Chondrocyte (in vitro differentiated cells): ENCODE results near the gene TADA2B. TPM values are rescaled to one million over a fixed set of nuclear protein-coding genes. Genes with fewer than 3 reads are reported as not detected.

ENCODE experiments used
- DNase-seq: peaks from one replicate; pipeline ENCODE4 v3.0.0; 2021; ENCODE audit warnings: mixed read lengths, low spot score
- H3K27ac Mint-ChIP-seq: one replicate; pipeline ENCODE4 v1.8.0; 2021; ENCODE audit warnings: mild to moderate bottlenecking, moderate library complexity, mixed read lengths; ENCODE audit not compliant: unreplicated experiment
- H3K27me3 Mint-ChIP-seq: 2 replicates; pipeline ENCODE4 v1.8.0; 2021; ENCODE audit warnings: low read depth, mixed read lengths
- H3K36me3 Mint-ChIP-seq: 2 replicates; pipeline ENCODE4 v1.8.0; 2021; ENCODE audit warnings: low read depth, mixed read lengths
- H3K4me1 Mint-ChIP-seq: 2 replicates; pipeline ENCODE4 v1.8.0; 2021; ENCODE audit warnings: low read depth, mild to moderate bottlenecking, mixed read lengths
- H3K4me3 Mint-ChIP-seq: one replicate; pipeline ENCODE4 v1.8.0; 2021; ENCODE audit warnings: mild to moderate bottlenecking, moderate library complexity, mixed read lengths; ENCODE audit not compliant: unreplicated experiment
- H3K9me3 Mint-ChIP-seq: 2 replicates; pipeline ENCODE4 v1.8.0; 2021; ENCODE audit warnings: low read depth, mixed read lengths
- total RNA-seq: library from RNA; stranded (reverse); gene quantifications from 3 replicates; pipeline ENCODE4 v1.2.1, GENCODE V29; 2021
- TF ChIP-seq, protein P1 (sequence below): fragments of 200-600 bp; sonication (generic); IDR thresholded peaks from 2 replicates; pipeline ENCODE4 v1.5.0; 2021; ENCODE audit warnings: antibody characterized with exemption, mild to moderate bottlenecking, moderate library complexity

The TADA2B gene
- total RNA-seq, 1 donor from 2014 or later, result 18.5 TPM

DNA sequence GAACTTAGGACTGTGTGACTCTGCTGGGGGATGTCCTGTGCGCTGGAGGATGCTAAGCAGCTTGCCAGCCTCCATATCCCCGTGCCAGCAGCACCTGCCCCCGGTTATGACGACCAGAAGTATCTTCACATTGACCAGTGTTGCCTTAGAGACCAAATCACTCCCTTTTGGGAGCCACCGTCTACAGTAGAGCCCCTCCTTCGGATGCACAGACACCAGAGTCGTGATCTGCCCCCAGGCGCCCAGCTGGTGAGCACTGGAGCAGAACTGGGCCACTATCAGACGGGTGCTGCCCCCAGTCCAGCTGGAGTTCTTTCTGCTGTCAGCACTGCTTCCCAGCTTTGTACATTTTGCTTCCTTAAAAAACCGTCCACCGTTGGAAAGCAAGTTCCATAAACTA is 30.0 kb upstream of the TADA2B start:
- Mint-ChIP-seq H3K36me3 (peaks cover 31% of the 10 kb centered on the region), H3K4me1 (peaks cover 3% of the 10 kb centered on the region), H3K27ac (no peak overlapping the region), H3K9me3 (no peaks in the 10 kb centered on the region), H3K4me3 (no peak overlapping the region), H3K27me3 (no peaks in the 10 kb centered on the region)
- TF ChIP-seq, protein P1, sequence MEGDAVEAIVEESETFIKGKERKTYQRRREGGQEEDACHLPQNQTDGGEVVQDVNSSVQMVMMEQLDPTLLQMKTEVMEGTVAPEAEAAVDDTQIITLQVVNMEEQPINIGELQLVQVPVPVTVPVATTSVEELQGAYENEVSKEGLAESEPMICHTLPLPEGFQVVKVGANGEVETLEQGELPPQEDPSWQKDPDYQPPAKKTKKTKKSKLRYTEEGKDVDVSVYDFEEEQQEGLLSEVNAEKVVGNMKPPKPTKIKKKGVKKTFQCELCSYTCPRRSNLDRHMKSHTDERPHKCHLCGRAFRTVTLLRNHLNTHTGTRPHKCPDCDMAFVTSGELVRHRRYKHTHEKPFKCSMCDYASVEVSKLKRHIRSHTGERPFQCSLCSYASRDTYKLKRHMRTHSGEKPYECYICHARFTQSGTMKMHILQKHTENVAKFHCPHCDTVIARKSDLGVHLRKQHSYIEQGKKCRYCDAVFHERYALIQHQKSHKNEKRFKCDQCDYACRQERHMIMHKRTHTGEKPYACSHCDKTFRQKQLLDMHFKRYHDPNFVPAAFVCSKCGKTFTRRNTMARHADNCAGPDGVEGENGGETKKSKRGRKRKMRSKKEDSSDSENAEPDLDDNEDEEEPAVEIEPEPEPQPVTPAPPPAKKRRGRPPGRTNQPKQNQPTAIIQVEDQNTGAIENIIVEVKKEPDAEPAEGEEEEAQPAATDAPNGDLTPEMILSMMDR, result no peak
- DNase-seq, result no peak

DNA sequence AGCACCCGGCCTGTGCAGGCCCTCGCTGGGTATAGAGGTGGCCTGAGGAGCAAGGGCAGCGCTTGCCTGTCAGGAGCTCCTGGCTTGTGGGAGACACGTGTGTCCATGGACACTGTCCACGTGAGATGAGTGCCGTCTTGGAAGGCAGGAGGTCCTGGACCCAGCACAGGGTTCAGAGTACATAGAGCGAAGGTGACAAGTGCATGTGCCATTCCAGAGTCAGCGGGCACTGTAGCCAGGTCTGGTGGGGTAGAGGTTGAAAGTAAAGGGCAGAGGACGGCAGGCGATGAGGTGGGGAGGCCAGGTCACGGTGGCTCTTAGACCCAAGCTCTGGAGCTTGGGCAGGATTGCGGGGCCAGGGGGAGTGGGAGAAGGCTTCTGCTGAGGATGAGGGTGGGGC is 28.4 kb upstream of the TADA2B start:
- TF ChIP-seq, protein P1, result no peak
- H3K4me1 Mint-ChIP-seq, result peaks cover under 1% of the 10 kb centered on the region
- no peak for DNase-seq
- no peaks in the 10 kb centered on the region for H3K9me3 Mint-ChIP-seq
- no peaks in the 10 kb centered on the region for H3K27me3 Mint-ChIP-seq
- no peak overlapping the region for H3K4me3 Mint-ChIP-seq
- H3K36me3 Mint-ChIP-seq, result peaks cover 26% of the 10 kb centered on the region
- no peak overlapping the region for H3K27ac Mint-ChIP-seq

DNA sequence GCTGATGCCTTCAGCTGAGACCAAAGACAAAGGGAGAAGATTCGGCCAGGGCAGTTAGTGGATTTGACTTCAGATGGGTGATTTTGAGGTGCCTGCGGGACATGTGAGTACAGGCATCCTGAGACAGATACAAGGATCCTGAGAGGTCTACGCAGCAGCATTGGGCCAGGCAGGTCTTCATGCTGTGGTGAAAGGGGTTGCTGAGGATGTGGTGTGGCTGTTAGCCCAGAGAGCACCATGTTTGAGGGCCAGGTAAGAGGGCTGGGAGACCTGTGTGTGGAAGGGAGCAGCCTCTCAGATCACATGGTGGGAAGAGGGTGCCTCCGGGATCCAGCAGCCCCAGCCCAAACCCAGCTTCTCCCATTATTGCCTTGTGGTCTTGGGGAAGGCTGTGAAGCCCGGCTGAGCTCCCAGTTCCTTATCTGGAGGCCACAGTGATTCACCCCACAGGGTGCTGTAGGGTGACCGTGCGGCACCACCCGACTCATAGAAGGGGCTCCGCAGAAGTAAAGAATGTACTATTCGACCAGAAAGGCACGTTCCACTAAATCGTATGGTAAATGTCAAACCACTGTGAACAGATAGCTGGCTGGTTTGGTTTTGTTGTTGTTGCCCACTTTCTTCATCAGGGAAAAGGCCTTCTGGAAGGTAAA is 27.7 kb upstream of the TADA2B start:
- H3K4me1 Mint-ChIP-seq, result peaks cover 6% of the 10 kb centered on the region

DNA sequence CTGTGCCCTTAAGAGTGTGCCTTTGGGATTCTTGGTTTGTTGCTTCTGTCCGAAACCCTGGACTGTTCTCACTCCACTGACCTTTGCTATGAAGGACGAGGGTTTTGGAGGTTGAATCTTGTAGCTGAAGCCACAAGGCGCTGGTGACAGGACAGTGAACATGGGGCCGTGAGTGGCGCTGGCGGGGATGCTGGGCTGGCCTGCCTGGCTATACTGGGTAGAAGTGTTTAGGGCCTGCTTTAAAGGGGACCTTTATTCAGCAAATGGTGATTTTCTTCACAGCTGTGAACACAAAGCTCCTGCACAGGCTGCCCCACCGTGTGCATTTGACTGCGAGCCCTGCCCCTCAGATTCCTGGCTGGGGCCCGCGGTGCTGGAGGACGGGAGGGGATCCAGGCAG is 27.1 kb upstream of the TADA2B start:
- Mint-ChIP-seq H3K4me3 (no peak overlapping the region), H3K27ac (no peak overlapping the region), H3K9me3 (no peaks in the 10 kb centered on the region), H3K4me1 (peaks cover 12% of the 10 kb centered on the region), H3K36me3 (peaks cover 26% of the 10 kb centered on the region), H3K27me3 (no peaks in the 10 kb centered on the region)
- TF ChIP-seq, protein P1, result no peak
- no peak for DNase-seq

More for the DNA sequence above, 27.7 kb upstream of the TADA2B start:
- DNase-seq, result no peak
- TF ChIP-seq, protein P1, result no peak
- Mint-ChIP-seq H3K9me3 (no peaks in the 10 kb centered on the region), H3K4me3 (no peak overlapping the region), H3K36me3 (peaks cover 24% of the 10 kb centered on the region), H3K27ac (no peak overlapping the region), H3K27me3 (no peaks in the 10 kb centered on the region)

DNA sequence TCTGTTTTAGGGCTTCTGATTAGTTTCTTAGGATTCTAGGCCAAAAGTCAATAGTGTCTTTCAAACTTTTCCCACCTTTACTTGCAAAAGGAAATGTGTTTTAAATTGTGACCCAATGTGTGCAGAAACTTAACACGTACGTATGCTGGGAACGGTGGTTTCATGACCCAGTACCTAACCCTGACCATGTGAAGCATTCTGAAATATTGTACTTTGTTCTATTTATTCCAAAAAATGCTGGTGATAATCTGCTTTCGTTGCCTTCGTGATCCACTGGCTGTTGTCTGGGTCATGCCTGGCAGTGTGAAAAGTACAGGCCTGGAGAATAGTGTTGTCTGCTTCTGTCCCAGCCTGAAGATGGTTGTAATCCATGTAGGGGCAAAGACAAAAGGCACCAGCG is 26.7 kb upstream of the TADA2B start:
- Mint-ChIP-seq H3K9me3 (no peaks in the 10 kb centered on the region), H3K27me3 (no peaks in the 10 kb centered on the region)
- no peak for DNase-seq

More for the DNA sequence above, 26.7 kb upstream of the TADA2B start:
- peaks cover 23% of the 10 kb centered on the region for H3K36me3 Mint-ChIP-seq
- H3K4me3 Mint-ChIP-seq, result no peak overlapping the region
- no peak overlapping the region for H3K27ac Mint-ChIP-seq
- TF ChIP-seq, protein P1, result no peak
- H3K4me1 Mint-ChIP-seq, result peaks cover 12% of the 10 kb centered on the region
